H1 (cell line): ENCODE data around the gene DDR1. TPM values are rescaled to one million over a fixed set of nuclear protein-coding genes. Genes with fewer than 3 reads are reported as not detected.

Experiments used
- CTCF ChIA-PET: fragments of 300-600 bp; sonication (Branson Sonifier 250); formaldehyde crosslinking; loops from one replicate; lab custom pipeline; 2021; ENCODE audit not compliant: partially characterized antibody; lab: Charles Lee
- POLR2A ChIA-PET: fragments of 300-600 bp; sonication (Branson Sonifier 250); formaldehyde crosslinking; loops from one replicate; lab custom pipeline; 2021; ENCODE audit warnings: inconsistent platforms; ENCODE audit not compliant: partially characterized antibody; lab: Charles Lee
- DNase-seq, 2 experiments: peaks; one replicate each; pipeline versions ENCODE4 v3.0.0 to v3.0.0-alpha.2; 2010 to 2022; ENCODE audit warnings: low spot score in 2 of 2, low read depth in 1 of 2, mixed read lengths in 1 of 2
- FAIRE-seq: peaks from 2 replicates; lab custom pipeline; 2011; peaks lifted over from hg19 to GRCh38; lab: Jason Lieb, UNC
- H2AFZ ChIP-seq: 2 replicates; pipeline ENCODE4 v1.8.1; 2012; ENCODE audit warnings: low read length, inconsistent platforms
- H2AK5ac ChIP-seq: 2 replicates; pipeline ENCODE4 v1.6.1; 2013; ENCODE audit warnings: low read depth, low read length
- H2BK120ac ChIP-seq: replicated peaks from 2 replicates; pipeline ENCODE3; 2013; ENCODE audit warnings: low read depth, low read length, inconsistent platforms
- H2BK12ac ChIP-seq: 2 replicates; pipeline ENCODE4 v1.6.1; 2013; ENCODE audit warnings: low read depth, low read length
- H2BK15ac ChIP-seq: 2 replicates; pipeline ENCODE4 v1.6.1; 2013; ENCODE audit warnings: low read length
- H2BK20ac ChIP-seq: 2 replicates; pipeline ENCODE4 v1.6.1; 2013; ENCODE audit warnings: low read length
- H2BK5ac ChIP-seq: 2 replicates; pipeline ENCODE4 v1.6.1; 2013; ENCODE audit warnings: low read depth, low read length
- H3K14ac ChIP-seq: 2 replicates; pipeline ENCODE4 v1.6.1; 2013; ENCODE audit warnings: inconsistent platforms; ENCODE audit not compliant: insufficient read length
- H3K18ac ChIP-seq: 2 replicates; pipeline ENCODE4 v1.6.1; 2013; ENCODE audit warnings: low read length; ENCODE audit errors: extremely low read depth
- H3K23ac ChIP-seq: 2 replicates; pipeline ENCODE4 v1.6.1; 2013; ENCODE audit warnings: inconsistent platforms; ENCODE audit not compliant: insufficient read length
- H3K23me2 ChIP-seq: 2 replicates; pipeline ENCODE4 v1.6.1; 2013; ENCODE audit warnings: low read depth, low read length
- H3K27ac ChIP-seq: 2 replicates; pipeline ENCODE4 v1.6.1; 2011; ENCODE audit warnings: low read depth, low read length, inconsistent platforms
- H3K27me3 ChIP-seq, 4 experiments: replicated peaks in 1 of 4; 1 replicate in 1 of 4; 2 replicates in 3 of 4; pipeline versions ENCODE4 v1.6.1 to v1.8.1; 2011 to 2013; ENCODE audit warnings: low read length in 3 of 4, mild to moderate bottlenecking in 3 of 4, inconsistent platforms in 2 of 4, mixed read lengths in 2 of 4, moderate library complexity in 1 of 4; ENCODE audit not compliant: control insufficient read depth in 3 of 4, insufficient read depth in 3 of 4; ENCODE audit errors: extremely low read depth in 1 of 4
- H3K36me3 ChIP-seq, 4 experiments: 2 replicates each; pipeline versions ENCODE4 v1.6.1 to v1.8.1; 2011 to 2013; ENCODE audit warnings: mild to moderate bottlenecking in 4 of 4, low read length in 3 of 4, moderate library complexity in 2 of 4, control low read depth in 1 of 4, inconsistent platforms in 1 of 4; ENCODE audit not compliant: insufficient read depth in 4 of 4, control insufficient read depth in 2 of 4
- H3K4ac ChIP-seq: replicated peaks from 2 replicates; pipeline ENCODE3; 2013; ENCODE audit warnings: low read length, low read depth, mixed read lengths, inconsistent platforms; ENCODE audit not compliant: insufficient read length
- H3K4me1 ChIP-seq, 4 experiments: replicated peaks in 1 of 4; 1 replicate in 1 of 4; 2 replicates in 3 of 4; pipeline versions ENCODE4 v1.6.1 to v1.8.1; 2011 to 2013; ENCODE audit warnings: low read length in 3 of 4, inconsistent platforms in 2 of 4, mixed read lengths in 1 of 4; ENCODE audit not compliant: insufficient read depth in 4 of 4, control insufficient read depth in 3 of 4
- H3K4me2 ChIP-seq, 2 experiments: 2 replicates each; pipeline versions ENCODE4 v1.6.1 to v1.8.1; 2011 to 2013; ENCODE audit warnings: low read depth in 2 of 2, low read length in 2 of 2, control low read depth in 1 of 2, inconsistent platforms in 1 of 2, mild to moderate bottlenecking in 1 of 2; ENCODE audit not compliant: insufficient read depth in 1 of 2
- H3K4me3 ChIP-seq, 4 experiments: fragments of 200-600, 300-600 bp in 1 of 4; sonication (generic), shearing (Covaris generic), sonication (Bioruptor Twin) in 1 of 4; 2 replicates each; pipeline versions ENCODE4 v1.5.1 to v1.8.1; 2011 to 2016; ENCODE audit warnings: low read length in 4 of 4, low read depth in 3 of 4, control low read depth in 2 of 4, inconsistent platforms in 2 of 4, mild to moderate bottlenecking in 2 of 4, mixed read lengths in 1 of 4, moderate library complexity in 1 of 4; ENCODE audit not compliant: insufficient read depth in 2 of 4; ENCODE audit errors: extremely low read depth in 1 of 4
- H3K56ac ChIP-seq: replicated peaks from 2 replicates; pipeline ENCODE3; 2013; ENCODE audit warnings: low read depth, mild to moderate bottlenecking, mixed read lengths, low read length, inconsistent platforms; ENCODE audit not compliant: insufficient read length
- H3K79me1 ChIP-seq: 2 replicates; pipeline ENCODE4 v1.6.1; 2013; ENCODE audit warnings: low read depth, low read length, control low read depth
- H3K79me2 ChIP-seq, 2 experiments: 2 replicates each; pipeline versions ENCODE4 v1.6.1 to v1.8.1; 2012 to 2013; ENCODE audit warnings: low read length in 2 of 2, mild to moderate bottlenecking in 2 of 2, inconsistent platforms in 1 of 2; ENCODE audit not compliant: insufficient read depth in 2 of 2, control insufficient read depth in 1 of 2
- H3K9ac ChIP-seq, 4 experiments: replicated peaks in 1 of 4; 1 replicate in 1 of 4; 2 replicates in 3 of 4; pipeline versions ENCODE4 v1.6.1 to v1.8.1; 2011 to 2013; ENCODE audit warnings: low read depth in 3 of 4, low read length in 3 of 4, control low read depth in 2 of 4, mild to moderate bottlenecking in 2 of 4, moderate library complexity in 2 of 4, inconsistent platforms in 1 of 4; ENCODE audit errors: extremely low read depth in 1 of 4
- H3K9me3 ChIP-seq, 2 experiments: 2 replicates each; pipeline versions ENCODE4 v1.6.1 to v1.8.1; 2012 to 2013; ENCODE audit warnings: mild to moderate bottlenecking in 2 of 2, moderate library complexity in 2 of 2, control low read depth in 1 of 2, inconsistent platforms in 1 of 2, low read depth in 1 of 2, low read length in 1 of 2, mixed read lengths in 1 of 2; ENCODE audit not compliant: insufficient read depth in 2 of 2
- H4K20me1 ChIP-seq, 2 experiments: replicated peaks in 1 of 2; 2 replicates each; pipeline versions ENCODE3 to v1.8.1; 2011 to 2013; ENCODE audit warnings: inconsistent platforms in 2 of 2, low read length in 2 of 2, mild to moderate bottlenecking in 1 of 2; ENCODE audit not compliant: insufficient read depth in 2 of 2, control insufficient read depth in 1 of 2
- H4K5ac ChIP-seq: 2 replicates; pipeline ENCODE4 v1.6.1; 2013; ENCODE audit warnings: low read length, low read depth, mixed read lengths, inconsistent platforms; ENCODE audit not compliant: insufficient read length
- H4K8ac ChIP-seq: 2 replicates; pipeline ENCODE4 v1.8.0; 2013; ENCODE audit warnings: mild to moderate bottlenecking, moderate library complexity, low read length, inconsistent platforms; ENCODE audit not compliant: insufficient read depth; ENCODE audit errors: extremely low read depth
- H4K91ac ChIP-seq: replicated peaks from 2 replicates; pipeline ENCODE3; 2013; ENCODE audit warnings: low read length, mixed read lengths, inconsistent platforms; ENCODE audit not compliant: insufficient read length
- ATF2 ChIP-seq: IDR thresholded peaks from 2 replicates; pipeline ENCODE4 v1.6.1; 2012; ENCODE audit warnings: low read length, inconsistent platforms
- CBX8 ChIP-seq: fragments of 300-800, 300-1000 bp; sonication (generic); IDR thresholded peaks from 2 replicates; pipeline ENCODE4 v1.7.1; 2016; ENCODE audit warnings: low read depth, low read length, borderline replicate concordance
- EP300 ChIP-seq, 2 experiments: IDR thresholded peaks; 1 replicate in 1 of 2; 2 replicates in 1 of 2; pipeline ENCODE4 v1.6.1; 2011 to 2012; ENCODE audit warnings: low read depth in 2 of 2, low read length in 2 of 2, mild to moderate bottlenecking in 2 of 2, borderline replicate concordance in 1 of 2, inconsistent platforms in 1 of 2, moderate library complexity in 1 of 2
- KDM1A ChIP-seq: fragments of 200-600, 300-600 bp; sonication (generic); IDR thresholded peaks from 2 replicates; pipeline ENCODE4 v1.7.1; 2016; ENCODE audit warnings: mild to moderate bottlenecking, low read length, borderline replicate concordance
- PHF8 ChIP-seq: fragments of 200-600 bp; sonication (generic); conservative IDR thresholded peaks from 2 replicates; pipeline ENCODE4 v1.7.1; 2012; ENCODE audit warnings: low read depth, mild to moderate bottlenecking, inconsistent platforms, low read length, moderate library complexity
- SIN3A ChIP-seq, 2 experiments: IDR thresholded peaks in 1 of 2; conservative IDR thresholded peaks in 1 of 2; 2 replicates each; pipeline ENCODE4 v1.6.1; 2011 to 2012; ENCODE audit warnings: low read length in 2 of 2, improper control_type of control experiment in 1 of 2, low read depth in 1 of 2, mild to moderate bottlenecking in 1 of 2
- TAF7 ChIP-seq: optimal IDR thresholded peaks from 2 replicates; pipeline ENCODE3; 2011; ENCODE audit warnings: low read depth, mild to moderate bottlenecking, inconsistent platforms, low read length, moderate library complexity, borderline replicate concordance
- TBP ChIP-seq: IDR thresholded peaks from 2 replicates; pipeline ENCODE4 v1.6.1; 2011; ENCODE audit warnings: low read depth, low read length, improper control_type of control experiment
- WGBS, 2 experiments: shearing (Covaris generic) in 1 of 2; methylation state at CpG; one replicate each; pipeline versions ENCODE4 v1.1.6 to v1.1.7; 2013 to 2015; ENCODE audit warnings: low lambda C conversion rate in 2 of 2, mixed read lengths in 2 of 2, inconsistent platforms in 1 of 2, low coverage in 1 of 2, missing lambda C conversion rate in 1 of 2; ENCODE audit not compliant: insufficient replicate concordance in 2 of 2, insufficient coverage in 1 of 2, insufficient read length in 1 of 2; ENCODE audit errors: extremely low coverage in 1 of 2, missing lambda C conversion rate in 1 of 2; 5-methylcytosine and 5-hydroxymethylcytosine counted together
- polyA plus RNA-seq, 7 experiments: library from polyadenylated mRNA; depleted of rRNA in 3 of 7; stranded (reverse) in 5 of 7; unstranded in 2 of 7; fragments of >200 nt in 5 of 7; fragments of 200-250 nt in 2 of 7; gene quantifications; 1 replicate in 5 of 7; 2 replicates in 1 of 7; 4 replicates in 1 of 7; pipeline versions ENCODE4 v1.2.1 to v1.2.3, GENCODE V29; 2011 to 2013; ENCODE audit warnings: missing spikeins in 2 of 7, mixed read lengths in 2 of 7
- total RNA-seq: library from RNA; stranded (reverse); fragmentation: NEBNext Ultra II Directional; extraction: Animal tissue kit (Norgen Biotek cat#: 25700); gene quantifications from 2 replicates; pipeline ENCODE4 v1.2.1, GENCODE V29; 2021
- TF ChIP-seq, protein P1 (sequence below): IDR thresholded peaks from 2 replicates; pipeline ENCODE4 v1.6.1; 2011; ENCODE audit warnings: low read length, improper control_type of control experiment

Gene DDR1
- total and polyA plus RNA-seq, 2 of the 8 experiments (the other 6 are each of a cell fraction or from before 2014, with no cell fraction given), result 99.4 to 181 TPM

- 55% methylated on average over 8 of the region's 8 CpGs; no CpG with 5 or more reads in 1 of the 2 experiments for WGBS, 2 experiments
- no peak overlapping the region; a peak in 1 of 4 replicates for H3K4me2 ChIP-seq
- no peak for DNase-seq
- TF ChIP-seq KDM1A (no peak), TAF7 (no peak), ATF2 (no peak), TBP (no peak), EP300 (IDR thresholded peaks at IDR 0.05; ENCODE audit: borderline replicate concordance in 1 of 2, low read depth in 2 of 2, low read length in 2 of 2) (no peak), SIN3A (conservative IDR thresholded peaks at IDR 0.05 in 1 of 2, IDR thresholded peaks at IDR 0.05 in 1 of 2; ENCODE audit: low read depth in 1 of 2, low read length in 2 of 2) (no peak), CBX8 (no peak), PHF8 (no peak)
- TF ChIP-seq, protein P1, sequence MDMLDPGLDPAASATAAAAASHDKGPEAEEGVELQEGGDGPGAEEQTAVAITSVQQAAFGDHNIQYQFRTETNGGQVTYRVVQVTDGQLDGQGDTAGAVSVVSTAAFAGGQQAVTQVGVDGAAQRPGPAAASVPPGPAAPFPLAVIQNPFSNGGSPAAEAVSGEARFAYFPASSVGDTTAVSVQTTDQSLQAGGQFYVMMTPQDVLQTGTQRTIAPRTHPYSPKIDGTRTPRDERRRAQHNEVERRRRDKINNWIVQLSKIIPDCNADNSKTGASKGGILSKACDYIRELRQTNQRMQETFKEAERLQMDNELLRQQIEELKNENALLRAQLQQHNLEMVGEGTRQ, result no peak
These were observed 39.1 kb upstream of the DDR1 start for GRCh38 chr6:30845183-30845582.

More at GRCh38 chr6:30845183-30845582, 39.1 kb upstream of the DDR1 start:
- no peak overlapping the region; a peak in 1 of 8 replicates for H3K4me3 ChIP-seq
- no peaks in the 10 kb centered on the region for H3K23me2 ChIP-seq
- H3K9ac ChIP-seq, result no peak overlapping the region
- H3K18ac ChIP-seq, result peak overlapping the region; percentile 90; the same call in 1 of the 2 replicates
- no peak overlapping the region for H2BK15ac ChIP-seq
- H2BK12ac ChIP-seq, result peak overlapping the region; percentile 46; the same call in 1 of the 2 replicates
- H2BK5ac ChIP-seq, result 0 out of 2 replicates have a peak overlapping the region, but pooled peaks have one; percentile 81
- CTCF ChIA-PET, result interaction anchor here (1.0 to 23.9 kb wide), 6 partner anchors 11 to 242 kb away, joined by 3 to 610 read pairs (median 8); partner anchors contain the start of gene DDR1
- no peak overlapping the region for H3K56ac ChIP-seq
- H3K27me3 ChIP-seq, result no peaks in the 10 kb centered on the region
- H2BK20ac ChIP-seq, result 0 out of 2 replicates have a peak overlapping the region, but pooled peaks have one; percentile 43
- no peak overlapping the region for H2BK120ac ChIP-seq
- H4K20me1 ChIP-seq, result no peaks in the 10 kb centered on the region
- peaks cover 0 to 8% of the 10 kb centered on the region in 2 experiments; a peak in 1 of 4 replicates for H3K79me2 ChIP-seq
- no peak overlapping the region for H4K5ac ChIP-seq
- H3K14ac ChIP-seq, result no peak overlapping the region
- H2AFZ ChIP-seq, result no peak overlapping the region
- no peak for FAIRE-seq
- H4K91ac ChIP-seq, result no peak overlapping the region
- peaks cover 5 to 13% (median 8%) of the 10 kb centered on the region in 4 experiments for H3K4me1 ChIP-seq
- H3K4ac ChIP-seq, result no peak overlapping the region
- H3K36me3 ChIP-seq, result peaks cover 4 to 54% (median 29%) of the 10 kb centered on the region in 4 experiments
- POLR2A ChIA-PET, result interaction anchor here (0.8 to 27.8 kb wide), 9 partner anchors 12 to 123 kb away, joined by 3 to 452 read pairs (median 4); partner anchors contain the start of genes DDR1 and FLOT1
- no peak overlapping the region for H3K23ac ChIP-seq
- no peaks in the 10 kb centered on the region for H3K79me1 ChIP-seq
- no peak overlapping the region for H4K8ac ChIP-seq
- H2AK5ac ChIP-seq, result no peak overlapping the region
- peaks cover 4 to 7% of the 10 kb centered on the region in 2 experiments for H3K9me3 ChIP-seq
- H3K27ac ChIP-seq, result no peak overlapping the region
